Glomerular visceral epithelial cell (primary cell): ENCODE results near the gene WDR20.
"Not testable (repeated sequence)": the region's sequence is repeated elsewhere in the genome, so short reads cannot be mapped to it uniquely, and the experiment has no call there.

Source experiments
- DNase-seq: peaks from one replicate; pipeline ENCODE4 v3.0.0-alpha.2; 2016; ENCODE audit errors: extremely low spot score

Gene WDR20

DNA sequence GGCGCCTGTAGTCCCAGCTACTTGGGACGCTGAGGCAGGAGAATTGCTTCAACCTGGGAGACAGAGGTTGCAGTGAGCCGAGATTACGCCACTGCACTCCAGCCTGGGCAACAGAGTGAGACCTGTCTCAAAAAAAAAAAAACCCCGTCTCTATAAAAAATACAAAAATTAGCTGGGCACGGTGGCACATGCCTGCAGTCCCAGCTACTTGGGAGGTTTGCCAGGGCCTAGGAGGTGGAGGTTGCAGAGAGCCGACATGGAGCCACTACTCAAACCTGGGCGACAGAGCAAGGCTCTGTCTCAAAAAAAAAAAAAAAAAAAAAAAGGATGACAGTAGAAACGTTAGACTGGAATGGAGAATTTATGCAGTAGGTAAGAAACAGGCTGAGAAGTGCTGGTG is 5.7 kb upstream of the WDR20 start:
- not testable (repeated sequence) for DNase-seq

DNA sequence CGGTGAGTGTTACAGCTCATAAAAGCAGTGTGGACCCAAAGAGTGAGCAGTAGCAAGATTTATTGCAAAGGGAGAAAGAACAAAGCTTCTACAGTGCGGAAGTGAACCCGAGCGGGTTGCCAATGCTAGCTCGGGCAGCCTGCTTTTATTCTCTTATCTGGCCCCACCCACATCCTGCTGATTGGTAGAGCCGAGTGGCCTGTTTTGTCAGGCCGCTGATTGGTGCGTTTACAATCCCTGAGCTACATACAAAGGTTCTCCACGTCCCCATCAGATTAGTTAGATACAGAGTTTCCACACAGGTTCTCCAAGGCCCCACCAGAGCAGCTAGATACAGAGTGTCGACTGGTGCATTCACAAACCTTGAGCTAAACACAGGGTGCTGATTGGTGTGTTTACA is 5.0 kb upstream of the WDR20 start:
- not testable (repeated sequence) for DNase-seq

DNA sequence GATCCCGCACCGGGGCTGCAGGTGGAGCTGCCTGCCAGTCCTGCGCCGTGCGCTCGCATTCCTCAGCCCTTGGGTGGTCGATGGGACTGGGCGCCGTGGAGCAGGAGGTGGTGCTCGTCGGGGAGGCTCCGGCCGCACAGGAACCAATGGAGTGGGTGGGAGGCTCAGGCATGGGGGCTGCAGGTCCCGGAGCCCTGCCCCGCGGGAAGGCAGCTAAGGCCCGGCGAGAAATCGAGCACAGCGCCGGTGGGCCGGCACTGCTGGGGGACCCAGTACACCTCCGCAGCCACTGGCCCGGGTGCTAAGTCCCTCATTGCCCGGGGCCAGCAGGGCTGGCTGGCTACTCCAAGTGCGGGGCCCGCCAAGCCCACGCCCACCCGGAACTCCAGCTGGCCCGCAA is 4.2 kb upstream of the WDR20 start:
- DNase-seq, result not testable (repeated sequence)

DNA sequence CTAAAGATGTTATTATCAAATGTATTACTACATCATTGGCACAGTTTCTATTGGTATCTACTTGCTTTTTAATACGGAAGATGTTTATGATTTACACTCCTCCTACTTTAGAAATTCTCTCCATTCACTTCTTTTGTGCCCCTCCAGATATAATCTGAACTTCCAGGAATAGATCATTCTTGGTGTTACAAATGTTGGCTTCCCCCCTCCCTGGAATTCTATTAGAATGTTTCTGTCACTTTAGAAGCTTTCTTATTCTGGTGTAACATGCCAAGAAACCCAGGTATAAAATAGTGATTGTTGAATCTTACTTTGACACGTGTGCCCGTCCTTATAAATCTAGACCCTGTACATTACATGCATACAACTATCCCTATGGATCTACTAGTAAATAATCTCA is 1.2 kb upstream of the WDR20 start:
- no peak for DNase-seq

DNA sequence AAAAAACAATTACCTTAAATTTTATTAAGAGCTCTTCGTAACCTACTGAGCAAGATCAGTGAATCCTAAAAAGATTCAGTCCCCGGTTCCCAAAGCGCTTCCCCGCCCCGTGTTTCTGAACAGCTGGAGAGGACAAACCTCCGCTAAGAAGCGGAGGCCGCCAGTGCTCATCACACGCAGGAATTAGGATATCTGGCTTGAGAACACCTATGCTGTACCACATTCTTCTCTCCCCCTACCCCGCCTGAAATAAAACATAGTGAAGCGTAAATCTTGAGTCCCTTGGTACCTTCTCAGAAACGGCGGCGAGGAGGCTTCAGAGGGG is 774 bp upstream of the WDR20 start:
- no peak for DNase-seq

DNA sequence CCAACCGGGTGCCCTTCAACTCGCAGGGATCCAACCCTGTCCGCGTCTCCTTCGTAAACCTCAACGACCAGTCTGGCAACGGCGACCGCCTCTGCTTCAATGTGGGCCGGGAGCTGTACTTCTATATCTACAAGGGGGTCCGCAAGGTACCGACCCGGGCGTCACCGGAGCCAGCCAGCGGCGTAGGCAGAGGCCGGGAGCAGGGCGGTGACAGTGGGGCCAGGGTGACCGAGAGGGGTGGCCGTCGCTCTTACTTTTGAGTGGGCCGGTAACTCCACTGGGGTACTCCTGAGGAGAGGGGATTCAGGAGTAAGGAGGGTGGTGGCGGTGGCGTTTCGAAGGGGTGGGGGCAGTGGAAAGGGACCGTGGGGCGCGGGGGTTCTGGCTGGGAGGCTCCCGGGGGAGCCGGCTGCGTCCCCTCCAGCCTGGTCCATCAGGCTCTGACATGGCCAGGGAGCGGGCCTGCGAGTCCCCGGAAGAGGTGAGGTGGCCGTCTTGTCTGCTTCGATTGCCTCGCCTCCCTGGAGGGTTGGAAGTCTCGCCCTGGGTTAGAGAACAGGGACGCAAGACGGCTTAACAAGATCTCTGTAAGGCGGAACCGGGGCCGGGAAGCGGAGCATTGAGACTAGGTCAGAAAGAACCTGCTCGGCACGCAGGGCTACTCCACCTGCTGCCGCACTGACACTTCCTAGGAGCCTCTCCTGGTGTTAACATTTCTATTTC is 491 bp downstream of the WDR20 start:
- DNase-seq, result peak; percentile 40

DNA sequence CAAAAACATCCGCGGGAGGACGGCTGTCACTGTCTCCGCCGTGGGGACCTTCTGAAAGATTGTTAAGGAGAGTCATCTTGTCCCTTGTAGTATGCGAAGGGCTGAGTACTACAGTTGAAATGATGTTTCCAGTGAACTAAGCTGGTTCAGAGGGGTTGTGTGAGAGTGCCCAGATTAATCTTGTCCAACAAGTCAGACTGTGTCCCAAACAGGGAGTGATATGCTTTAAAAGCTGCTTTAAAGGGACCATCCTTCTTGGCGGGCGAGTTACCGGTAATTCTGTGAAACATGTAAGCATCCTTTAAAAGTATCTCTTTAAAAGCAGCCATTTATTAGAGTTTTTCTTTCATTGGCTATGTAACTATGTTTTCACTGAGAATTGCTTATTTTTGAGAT is 1.1 kb downstream of the WDR20 start:
- DNase-seq, result no peak

DNA sequence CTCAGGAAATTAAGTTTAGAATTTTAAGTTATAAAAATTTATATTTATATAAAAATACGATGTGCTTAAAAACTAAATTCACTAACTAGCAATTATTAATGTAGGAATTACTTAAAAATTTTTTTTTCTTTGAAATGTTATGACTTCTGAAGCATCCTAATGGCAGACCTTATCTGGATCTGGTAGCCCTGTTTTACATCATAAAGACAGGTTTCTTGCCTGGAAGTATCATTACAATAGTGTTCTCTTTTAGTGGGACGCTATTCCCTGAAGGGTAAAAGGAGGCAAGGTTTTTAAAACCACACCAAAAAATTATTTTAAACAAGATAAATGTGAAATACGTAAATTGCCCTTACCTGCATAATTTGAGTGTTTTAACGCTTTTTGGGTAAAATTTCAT is 2.1 kb downstream of the WDR20 start:
- DNase-seq, result no peak

DNA sequence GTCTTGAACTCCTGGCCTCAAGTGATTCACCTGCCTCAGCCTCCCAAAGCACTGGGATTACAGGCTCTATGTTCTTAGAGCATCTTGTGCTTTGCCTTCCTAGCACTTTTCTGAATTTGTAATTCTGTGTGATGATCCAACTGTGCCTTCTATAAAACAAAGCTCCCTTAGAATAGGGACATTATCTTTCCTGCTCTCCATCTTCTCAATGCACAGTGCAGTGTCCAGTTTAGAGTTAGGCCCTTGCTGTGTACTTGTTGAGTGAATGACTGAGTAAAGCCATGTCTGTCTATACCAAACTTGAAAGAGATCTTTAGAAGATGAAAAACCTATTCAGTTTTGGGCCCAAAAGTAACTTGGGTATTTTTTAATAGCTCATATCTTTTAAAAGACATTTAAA is 5.2 kb downstream of the WDR20 start:
- no peak for DNase-seq

DNA sequence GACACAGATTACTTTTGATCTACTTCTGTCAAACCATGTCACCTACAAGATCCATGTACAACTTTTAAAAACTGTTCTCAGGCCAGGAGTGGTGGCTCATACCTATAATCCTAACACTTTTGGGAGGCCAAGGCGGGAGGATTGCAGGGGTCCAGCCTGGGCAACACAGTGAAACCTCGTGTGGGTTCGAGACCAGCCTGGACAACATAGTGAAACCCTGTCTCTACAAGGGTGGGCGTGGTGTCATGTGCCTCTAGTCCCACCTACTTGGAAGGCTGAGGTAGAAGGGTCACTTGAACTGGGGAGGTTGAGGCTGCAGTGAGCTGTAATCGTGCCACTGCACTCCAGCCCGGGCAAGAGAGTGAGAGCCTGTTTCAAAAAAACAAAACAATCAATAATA is 5.7 kb downstream of the WDR20 start:
- no peak for DNase-seq

DNA sequence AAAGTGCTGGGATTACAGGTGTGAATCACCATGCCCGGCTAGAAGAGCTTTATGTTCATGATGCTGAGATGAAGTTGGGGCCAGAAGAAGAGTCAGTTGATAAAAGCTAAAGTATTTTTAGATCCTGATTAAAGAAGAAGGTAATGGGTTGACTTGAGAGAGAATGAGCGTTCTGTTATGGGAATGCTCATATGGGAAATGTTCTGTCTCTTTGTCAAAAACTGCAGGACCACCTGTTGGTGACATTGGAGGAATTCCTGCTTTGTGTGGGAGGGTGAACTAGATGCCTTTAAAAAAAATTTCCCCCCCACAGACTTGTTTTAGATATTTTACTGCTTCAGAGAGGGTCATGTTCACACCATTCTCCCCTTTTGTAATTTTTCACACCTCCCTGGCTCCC is 6.7 kb downstream of the WDR20 start:
- DNase-seq, result no peak

DNA sequence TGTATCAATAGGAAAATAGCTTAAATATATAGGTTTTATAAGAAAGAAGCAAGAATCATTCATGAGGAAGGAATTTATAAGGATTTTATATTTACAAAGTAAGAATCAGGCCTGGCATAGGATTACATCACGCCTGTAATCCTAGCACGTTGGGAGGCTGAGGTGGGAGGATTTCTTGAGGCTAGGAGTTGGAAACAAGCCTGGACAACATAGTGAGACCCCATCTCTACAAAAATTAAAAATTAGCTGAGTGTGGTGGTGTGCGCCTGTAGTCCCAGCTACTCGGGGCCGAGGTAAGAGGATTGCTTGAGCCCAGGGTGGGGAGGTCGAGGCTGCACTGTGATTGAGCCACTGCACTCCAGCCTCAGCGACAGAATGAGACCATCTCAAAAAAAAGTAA is 10.4 kb downstream of the WDR20 start:
- DNase-seq, result no peak

DNA sequence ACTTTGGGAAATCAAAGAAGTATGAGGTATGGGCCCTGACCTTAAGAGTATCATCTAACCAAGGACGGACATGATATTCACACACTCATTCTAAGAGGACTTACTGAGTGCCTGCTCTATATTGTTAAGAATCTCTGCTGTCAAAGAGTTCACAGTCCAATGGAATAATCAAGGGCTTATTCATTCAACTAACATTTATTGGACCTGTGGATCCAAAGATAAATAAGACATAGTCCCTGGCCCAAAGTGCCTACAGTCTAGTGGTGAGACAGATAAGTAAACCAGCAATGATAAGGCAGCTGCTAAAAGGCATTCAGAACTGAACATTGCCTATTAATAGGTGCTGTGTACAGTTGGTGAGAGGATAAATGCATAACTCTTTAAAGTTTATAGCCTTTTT is 11.0 kb downstream of the WDR20 start:
- no peak for DNase-seq

DNA sequence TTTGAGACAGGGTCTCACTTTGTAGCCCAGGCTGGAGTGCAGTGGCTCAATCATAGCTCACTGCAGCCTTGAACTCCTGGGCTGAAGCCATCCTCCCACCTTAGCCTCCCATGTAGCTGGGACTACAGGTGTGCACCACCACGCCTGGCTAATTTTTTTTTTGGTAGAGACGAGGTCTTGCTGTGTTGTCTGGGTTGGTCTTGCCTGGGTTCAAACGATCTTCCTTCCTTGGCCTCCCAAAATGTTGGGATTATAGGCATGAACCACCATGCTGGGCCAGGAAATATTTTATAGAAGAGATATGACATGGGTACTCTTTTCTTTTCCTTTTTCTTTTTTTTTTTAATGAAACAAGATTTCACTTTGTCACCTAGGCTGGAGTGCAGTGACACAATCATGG is 11.7 kb downstream of the WDR20 start:
- not testable (repeated sequence) for DNase-seq

DNA sequence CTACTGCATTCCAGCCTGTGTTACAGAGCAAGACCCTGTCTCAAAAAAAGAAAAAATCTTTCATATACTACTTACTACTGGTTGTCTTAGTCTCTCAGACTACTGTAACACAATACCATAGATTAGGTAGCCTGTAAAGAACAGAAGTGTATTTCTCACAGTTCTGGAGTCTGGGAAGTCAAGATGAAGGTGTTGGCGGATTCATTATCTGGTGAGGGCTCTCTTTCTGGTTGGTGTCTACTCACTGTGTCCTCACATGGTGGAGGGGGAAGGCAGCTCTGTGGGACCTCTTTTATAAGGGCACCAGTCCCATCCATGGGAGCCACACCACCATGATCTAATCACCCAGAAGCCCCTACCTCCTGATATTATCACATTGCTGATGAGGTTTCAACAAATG is 14.4 kb downstream of the WDR20 start:
- no peak for DNase-seq

DNA sequence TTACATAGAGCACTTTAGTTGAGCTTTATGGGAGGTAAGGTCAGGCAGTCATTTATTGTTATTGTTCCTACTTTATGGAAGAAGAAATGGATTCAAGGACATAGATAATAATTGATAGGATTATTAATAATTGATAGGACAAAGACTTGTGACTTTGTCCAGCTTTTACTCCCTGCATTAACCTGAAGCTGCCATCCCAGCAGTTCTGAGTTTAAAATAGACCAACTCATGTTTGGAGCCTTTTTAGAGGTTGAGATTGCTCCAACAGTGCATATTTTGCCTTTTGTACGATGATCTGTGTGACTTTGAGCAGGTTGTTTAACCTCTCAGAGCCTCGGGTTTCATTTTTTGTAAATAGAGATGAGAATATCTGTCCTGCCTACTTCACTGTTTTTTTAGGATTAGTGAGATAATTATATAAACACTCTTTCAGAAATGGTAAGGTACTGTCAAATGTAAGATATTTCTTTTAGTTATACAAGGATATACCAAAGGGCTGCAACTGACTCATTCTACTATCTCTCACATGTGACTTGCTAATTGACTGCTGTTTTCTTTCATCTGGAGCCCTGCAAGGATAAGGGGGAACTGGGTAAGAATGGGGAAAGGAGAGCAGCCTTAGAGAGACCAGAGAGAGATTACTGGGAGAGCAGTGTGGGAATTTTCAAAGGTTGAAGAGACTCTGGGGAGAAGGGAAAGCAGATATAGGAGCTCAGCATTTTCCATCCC is 15.3 kb downstream of the WDR20 start:
- DNase-seq, result peak; percentile 29

DNA sequence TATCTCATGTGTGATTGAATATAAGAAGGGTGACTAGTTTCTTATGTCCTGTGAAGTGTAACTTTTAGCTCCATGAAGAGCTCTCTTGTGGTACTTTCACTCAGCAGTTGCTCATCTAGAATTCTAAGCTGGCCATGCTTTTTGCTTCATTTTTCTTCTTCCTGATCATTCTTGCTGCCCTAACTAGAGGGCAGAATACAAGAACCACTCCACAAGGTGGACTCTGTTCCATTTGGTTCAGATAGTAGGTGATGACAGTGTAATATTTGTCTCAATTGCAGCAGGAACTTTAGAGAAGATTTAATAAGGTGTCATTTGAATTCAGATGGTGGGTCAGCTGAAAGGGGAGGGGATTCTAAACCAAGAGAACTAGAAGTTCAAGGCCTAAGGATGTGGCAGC is 17.6 kb downstream of the WDR20 start:
- DNase-seq, result no peak

DNA sequence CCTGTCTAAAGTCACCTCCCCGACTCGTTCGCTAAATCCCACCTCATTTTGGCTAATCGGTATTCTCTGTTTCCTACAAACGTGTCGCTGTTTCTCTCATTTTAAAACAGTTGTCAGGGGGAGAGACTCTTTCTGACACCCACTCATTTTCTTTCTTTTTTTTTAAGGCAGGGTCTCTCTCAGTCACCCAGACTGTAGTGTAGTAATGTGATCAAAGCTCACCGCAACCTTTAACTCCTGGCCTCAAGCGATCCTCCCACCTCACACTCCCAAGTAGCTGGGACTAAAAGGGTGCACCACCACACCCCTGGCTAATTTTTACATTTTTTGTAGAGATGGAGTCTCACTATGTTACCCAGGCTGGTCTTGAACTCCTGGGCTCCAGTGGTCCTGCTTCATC is 19.1 kb downstream of the WDR20 start:
- no peak for DNase-seq

DNA sequence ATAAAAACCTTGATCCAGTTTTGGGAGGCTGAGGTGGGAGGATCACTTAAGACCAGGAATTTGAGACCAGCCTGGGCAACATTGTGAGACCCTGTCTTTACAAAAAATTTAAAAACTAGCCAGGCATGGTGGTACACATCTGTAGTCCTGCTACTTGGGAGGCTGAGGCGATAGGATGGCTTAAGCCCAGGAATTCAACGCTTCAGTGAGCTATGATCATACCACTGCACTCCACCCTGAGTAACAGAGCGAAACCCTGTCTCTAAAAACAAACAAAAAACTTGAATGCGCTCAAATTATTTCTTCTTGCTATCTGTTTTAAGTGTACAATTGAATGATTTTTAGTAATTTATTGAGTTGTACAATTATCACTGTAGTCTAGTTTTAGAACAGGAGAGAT is 20.1 kb downstream of the WDR20 start:
- DNase-seq, result peak; percentile 63

DNA sequence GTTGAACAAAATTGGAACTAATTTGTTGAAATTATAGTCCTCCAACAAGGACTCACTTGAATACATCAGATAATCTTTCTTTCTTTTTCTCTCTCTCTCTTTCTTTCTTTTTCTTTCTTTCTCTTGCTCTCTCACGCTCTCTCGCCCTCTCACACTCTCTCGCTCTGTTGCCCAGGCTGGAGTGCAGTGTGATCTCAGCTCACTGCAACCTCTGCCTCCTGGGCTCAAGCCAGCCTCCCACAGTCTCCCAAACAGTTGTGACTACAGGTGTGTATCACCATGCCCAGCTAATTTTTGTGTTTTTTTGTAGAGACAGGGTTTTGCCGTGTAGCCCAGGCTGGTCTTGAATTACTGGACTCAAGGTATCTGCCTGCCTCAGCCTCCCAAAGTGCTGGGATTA is 22.8 kb downstream of the WDR20 start:
- DNase-seq, result no peak

DNA sequence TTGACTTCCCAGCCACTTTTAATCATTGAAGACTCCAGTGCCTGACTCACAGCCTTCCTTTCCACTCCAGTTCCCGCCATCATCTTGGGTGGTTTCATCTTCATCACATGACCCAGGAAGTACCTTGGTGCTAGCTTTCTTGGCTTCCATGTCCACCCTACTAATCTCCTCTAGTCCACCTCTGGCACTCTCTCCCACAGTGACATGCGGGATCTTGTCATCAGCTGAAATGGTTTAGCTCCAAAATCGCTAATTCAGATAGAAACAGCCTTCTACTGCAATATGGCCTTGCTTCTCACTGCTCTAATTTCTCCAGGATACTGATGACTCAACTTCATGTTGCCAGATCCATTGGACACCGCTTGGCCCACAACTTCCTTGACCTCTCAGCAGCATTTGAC is 24.5 kb downstream of the WDR20 start:
- peak; percentile 66 for DNase-seq

DNA sequence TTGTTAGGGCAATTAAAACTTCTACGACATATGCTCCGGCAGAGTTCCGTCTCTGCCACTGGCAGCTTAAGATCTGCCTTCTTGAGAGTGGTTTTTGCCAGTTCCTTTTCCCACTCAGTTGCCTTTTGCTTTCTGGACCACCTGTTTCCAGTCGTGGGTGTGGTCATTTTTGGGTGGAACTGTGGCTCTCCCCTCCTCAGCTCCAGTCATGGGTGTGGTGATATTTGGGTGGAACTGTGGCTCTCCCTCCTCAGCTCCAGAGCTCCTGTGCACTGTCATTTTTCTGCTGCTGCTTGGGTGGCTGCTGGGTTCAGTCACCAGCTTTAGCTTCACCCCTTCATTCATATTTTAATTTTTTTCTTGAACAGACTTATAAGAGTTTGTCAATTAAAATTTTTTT is 25.3 kb downstream of the WDR20 start:
- no peak for DNase-seq

DNA sequence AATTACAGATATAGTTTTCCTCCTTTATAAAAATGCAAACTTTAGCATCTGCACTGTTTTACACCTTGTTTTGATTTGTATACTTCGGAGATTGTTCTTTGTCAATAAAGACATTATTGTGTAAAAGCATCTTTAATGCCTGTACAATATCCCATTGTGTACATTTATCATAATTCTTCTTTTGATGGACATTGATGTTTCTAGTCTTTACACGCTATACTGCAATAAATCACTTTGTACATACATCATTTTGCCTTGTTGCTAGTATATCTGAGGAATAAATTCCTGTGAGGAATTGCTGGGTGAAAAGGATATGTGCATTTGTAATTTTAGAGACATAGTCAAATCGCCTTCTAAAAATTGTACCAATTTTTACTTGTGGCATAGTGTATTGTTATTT is 30.4 kb downstream of the WDR20 start:
- DNase-seq, result no peak
